Measurements from ENCODE around the gene LIMS2.

DNA sequence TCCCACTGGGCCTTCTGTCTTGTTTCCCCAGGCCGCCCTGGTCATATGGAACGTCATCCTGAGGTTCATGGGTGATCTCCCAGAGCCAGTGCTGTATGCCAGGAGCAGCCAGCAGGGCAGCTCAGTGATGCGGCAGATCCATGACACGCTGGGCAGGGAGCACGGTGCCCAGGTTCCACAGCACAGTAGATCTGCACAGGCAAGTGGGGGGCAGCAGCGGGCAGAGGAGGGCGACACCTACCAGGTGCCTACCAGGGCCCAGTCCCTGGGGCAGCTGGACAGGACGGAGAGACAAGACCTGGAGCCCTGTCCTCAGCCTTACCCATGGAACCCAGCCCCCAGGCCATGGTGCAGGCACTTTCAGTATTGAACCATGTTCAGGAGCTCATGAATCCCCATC lies 65.5 kb downstream of the LIMS2 start:
- TF ChIP-seq, protein P1, sequence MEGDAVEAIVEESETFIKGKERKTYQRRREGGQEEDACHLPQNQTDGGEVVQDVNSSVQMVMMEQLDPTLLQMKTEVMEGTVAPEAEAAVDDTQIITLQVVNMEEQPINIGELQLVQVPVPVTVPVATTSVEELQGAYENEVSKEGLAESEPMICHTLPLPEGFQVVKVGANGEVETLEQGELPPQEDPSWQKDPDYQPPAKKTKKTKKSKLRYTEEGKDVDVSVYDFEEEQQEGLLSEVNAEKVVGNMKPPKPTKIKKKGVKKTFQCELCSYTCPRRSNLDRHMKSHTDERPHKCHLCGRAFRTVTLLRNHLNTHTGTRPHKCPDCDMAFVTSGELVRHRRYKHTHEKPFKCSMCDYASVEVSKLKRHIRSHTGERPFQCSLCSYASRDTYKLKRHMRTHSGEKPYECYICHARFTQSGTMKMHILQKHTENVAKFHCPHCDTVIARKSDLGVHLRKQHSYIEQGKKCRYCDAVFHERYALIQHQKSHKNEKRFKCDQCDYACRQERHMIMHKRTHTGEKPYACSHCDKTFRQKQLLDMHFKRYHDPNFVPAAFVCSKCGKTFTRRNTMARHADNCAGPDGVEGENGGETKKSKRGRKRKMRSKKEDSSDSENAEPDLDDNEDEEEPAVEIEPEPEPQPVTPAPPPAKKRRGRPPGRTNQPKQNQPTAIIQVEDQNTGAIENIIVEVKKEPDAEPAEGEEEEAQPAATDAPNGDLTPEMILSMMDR (IDR thresholded peaks at IDR 0.05) = no peak
- no peak for TF ChIP-seq ZFX (IDR thresholded peaks at IDR 0.05; ENCODE audit: borderline replicate concordance)
